ENCODE measurements around the gene EFCAB12.
"Not testable (repeated sequence)": the region's sequence is repeated elsewhere in the genome, so short reads cannot be mapped to it uniquely, and the experiment has no call there.

EFCAB12 gene

GRCh38 chr3:129419476-129419875, 9.0 kb downstream of the EFCAB12 start:
- DNase-seq (ENCODE audit: low spot score): no peak

DNA sequence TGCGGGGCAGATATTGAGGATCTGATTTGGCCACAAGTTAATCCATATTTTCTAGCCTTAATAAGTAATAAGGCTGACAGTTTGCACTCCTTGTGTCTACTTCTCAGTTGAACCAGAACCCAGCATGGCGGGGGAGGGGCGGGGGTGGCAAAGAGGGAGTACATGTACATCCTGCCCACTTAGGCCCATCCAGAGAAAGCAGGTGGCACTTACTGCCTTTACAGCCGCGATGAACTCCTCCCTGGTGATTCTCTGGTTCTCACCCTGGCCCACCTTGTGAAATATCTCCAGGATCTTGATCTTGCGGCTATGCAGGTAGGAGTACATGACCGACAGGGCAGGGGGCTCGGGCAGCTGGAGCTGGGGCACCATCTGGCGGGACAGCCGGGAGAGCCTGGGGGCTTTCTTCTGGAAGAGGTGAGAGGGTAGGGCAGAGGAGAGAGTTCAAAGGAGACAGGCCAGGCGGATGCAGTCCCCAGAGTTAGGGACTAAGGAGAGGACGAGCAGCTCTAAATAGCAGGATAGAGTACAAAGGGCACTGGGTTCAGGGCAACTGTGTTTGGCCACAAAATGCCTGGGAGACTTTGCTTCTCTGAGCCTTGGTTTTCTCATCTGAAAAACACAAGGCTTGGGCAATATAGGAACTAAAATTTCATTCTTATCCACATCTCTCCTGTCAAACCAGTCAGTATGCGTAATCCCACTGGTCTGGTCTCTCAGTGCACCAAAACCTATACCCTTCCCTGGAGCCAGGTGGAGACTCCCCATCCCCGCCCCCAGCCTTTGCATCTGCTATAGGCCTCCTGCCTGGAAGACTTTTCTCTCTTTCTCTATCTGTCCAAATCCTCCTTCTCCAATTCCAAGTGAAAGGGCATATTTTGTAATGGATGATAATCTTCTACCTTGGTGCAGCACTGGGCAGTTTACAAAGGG, 10.1 kb downstream of the EFCAB12 start:
- peak; percentile 36 for DNase-seq (ENCODE audit: low spot score)

- DNase-seq (ENCODE audit: low spot score): no peak
These were observed 11.1 kb downstream of the EFCAB12 start for GRCh38 chr3:129417326-129417725.

- DNase-seq (ENCODE audit: low spot score): no peak
These were observed 12.0 kb downstream of the EFCAB12 start for GRCh38 chr3:129416415-129416814.

- DNase-seq (ENCODE audit: low spot score): no peak
These were observed 12.6 kb downstream of the EFCAB12 start for GRCh38 chr3:129415830-129416229.

DNA sequence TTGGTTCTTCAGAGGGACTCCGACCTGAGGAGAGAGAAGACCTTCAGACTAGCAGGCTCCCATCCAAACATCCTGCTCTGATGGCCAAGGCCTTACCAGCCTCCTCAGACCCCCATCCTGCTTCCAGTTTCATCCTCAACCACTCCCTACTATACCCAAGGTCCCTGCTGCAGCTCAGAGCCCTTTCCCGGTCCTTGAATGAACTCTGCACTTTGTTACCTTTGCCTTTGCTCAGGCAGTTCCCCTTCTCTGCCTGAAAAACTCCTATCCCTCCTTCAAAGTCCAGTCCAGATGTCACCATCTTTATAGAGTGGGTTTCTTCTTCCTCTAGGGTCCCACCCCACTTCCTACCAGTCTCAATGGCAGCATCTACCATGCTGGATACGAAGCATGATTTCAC, 13.1 kb downstream of the EFCAB12 start:
- no peak for DNase-seq (ENCODE audit: low spot score)

DNA sequence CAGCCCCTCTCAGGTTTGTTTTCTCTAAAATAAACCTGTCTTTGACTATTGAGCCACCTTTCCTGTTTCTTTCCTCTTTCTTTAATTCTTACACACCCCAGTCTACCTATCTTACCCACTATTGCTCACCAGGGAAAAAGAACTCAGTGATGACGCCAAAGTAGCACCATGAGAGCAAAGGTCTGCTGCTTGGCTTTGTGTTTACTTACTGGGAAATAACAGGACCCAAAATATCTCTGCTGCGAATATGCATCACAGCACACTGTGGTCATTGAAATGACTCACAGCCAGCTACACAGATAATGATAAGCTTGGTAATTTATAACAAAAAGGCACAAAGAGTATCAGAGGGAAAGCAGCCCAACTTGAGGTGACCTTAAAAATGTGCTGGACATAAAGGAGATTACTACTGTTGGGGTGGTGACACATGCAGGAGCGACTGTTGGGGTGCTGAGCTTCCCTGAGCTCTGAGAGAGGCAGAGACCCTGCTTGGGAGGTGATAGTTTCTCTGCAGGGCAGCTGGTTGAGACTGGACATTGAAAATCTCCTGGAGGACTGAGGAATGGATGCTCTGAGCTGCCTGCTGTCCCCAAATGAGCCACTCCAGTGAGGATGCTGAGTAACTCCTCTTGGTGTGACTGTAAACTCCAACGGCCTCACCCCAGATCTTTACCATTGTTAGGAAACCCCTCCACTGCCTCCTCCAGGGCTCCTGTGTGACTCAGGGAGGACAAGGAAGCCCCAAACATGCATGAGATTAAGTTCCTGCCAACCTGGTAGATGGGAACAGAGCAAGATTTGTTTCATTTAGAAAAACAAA, 14.5 kb downstream of the EFCAB12 start:
- peak; percentile 67 for DNase-seq (ENCODE audit: low spot score)

DNA sequence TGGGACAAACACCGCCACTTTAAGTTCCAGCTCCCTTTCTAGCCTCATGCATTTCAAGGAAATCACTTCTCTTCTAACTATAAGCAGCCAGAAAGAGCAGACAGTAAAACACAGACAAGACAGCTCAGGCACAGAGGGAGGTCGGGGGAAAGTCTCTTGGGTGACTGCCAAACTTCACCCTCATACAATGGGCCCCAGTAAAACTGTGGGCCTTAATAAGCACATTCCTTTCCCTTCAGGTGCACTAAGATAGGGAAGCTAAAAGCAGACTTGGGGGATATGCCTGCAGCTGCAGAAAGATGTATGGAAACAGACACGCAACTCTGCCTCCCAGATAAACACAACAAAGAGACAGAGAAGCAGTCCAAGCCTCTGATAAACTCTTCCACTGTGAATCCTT, 15.2 kb downstream of the EFCAB12 start:
- DNase-seq (ENCODE audit: low spot score): not testable (repeated sequence)

GRCh38 chr3:129412542-129413198, 15.8 kb downstream of the EFCAB12 start:
- no peak for DNase-seq (ENCODE audit: low spot score)

DNA sequence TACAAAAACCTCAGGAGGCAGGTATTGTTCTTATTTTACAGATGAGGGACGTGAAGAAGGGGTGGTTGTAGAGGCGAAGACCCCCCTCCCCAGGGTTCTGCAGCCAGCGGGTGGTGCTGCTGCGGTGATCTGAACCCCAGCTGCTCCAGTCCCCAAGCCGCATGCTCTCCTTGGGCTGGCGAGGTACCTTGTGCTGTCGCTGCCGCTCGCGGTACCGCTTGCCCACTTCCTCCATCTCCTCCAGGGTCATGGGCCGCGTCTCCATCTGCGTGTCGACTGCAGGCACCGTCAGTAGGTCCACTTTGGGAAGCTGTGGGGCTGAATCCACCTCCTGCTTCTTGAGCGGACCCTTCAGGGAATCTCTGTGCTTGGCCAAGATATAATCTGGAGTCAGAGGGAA, 17.5 kb downstream of the EFCAB12 start:
- DNase-seq (ENCODE audit: low spot score): no peak

GRCh38 chr3:129409541-129409940, 18.9 kb downstream of the EFCAB12 start:
- DNase-seq (ENCODE audit: low spot score): no peak

GRCh38 chr3:129404610-129405009, 23.8 kb downstream of the EFCAB12 start:
- DNase-seq (ENCODE audit: low spot score): no peak

- no peak for DNase-seq (ENCODE audit: low spot score)
These were observed 24.3 kb downstream of the EFCAB12 start for GRCh38 chr3:129404130-129404529.

DNA sequence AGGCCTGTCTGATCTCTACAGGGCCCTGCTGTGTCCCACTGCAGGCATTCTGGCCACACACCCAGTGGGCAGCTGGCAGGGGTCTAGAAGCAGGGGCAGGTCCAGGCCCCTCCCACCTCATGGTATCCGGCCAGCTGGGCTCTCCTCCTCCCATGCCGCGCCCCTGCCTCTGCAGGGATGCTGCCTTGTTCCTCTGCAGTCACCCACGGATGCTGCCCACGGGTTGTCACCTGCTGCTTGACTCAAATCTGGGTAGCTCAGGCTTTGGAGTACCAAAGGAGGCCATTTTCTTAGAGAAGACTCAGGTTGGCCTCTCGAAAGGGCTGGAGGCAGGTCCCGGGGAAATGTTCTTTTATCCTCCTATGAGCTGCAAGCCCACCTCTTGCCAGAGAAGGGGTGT, 25.0 kb downstream of the EFCAB12 start:
- no peak for DNase-seq (ENCODE audit: low spot score)

- DNase-seq (ENCODE audit: low spot score): no peak
These were observed 25.8 kb downstream of the EFCAB12 start for GRCh38 chr3:129402616-129403015.

DNA sequence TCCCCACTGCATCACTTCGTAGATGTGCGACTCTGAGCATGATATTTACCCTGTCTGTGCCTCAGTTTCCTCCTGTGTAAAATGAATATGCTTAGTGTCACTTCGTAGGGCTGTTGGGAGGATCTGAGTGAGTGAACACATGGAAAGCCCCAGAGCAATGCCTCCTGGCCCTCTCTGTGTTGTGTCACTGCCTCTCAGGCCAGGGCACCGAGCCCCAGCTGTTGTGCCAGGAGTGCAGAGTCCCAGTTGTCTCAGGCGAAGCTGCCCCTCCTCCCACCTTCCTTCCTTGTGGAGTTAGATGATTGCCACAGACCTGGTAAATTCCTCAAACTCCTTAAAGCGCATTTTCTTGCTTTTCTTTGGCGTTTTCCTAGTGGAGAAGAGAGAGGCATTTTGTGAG, 26.2 kb downstream of the EFCAB12 start:
- no peak for DNase-seq (ENCODE audit: low spot score)

GRCh38 chr3:129399895-129400357, 28.5 kb downstream of the EFCAB12 start:
- no peak for DNase-seq (ENCODE audit: low spot score)

DNA sequence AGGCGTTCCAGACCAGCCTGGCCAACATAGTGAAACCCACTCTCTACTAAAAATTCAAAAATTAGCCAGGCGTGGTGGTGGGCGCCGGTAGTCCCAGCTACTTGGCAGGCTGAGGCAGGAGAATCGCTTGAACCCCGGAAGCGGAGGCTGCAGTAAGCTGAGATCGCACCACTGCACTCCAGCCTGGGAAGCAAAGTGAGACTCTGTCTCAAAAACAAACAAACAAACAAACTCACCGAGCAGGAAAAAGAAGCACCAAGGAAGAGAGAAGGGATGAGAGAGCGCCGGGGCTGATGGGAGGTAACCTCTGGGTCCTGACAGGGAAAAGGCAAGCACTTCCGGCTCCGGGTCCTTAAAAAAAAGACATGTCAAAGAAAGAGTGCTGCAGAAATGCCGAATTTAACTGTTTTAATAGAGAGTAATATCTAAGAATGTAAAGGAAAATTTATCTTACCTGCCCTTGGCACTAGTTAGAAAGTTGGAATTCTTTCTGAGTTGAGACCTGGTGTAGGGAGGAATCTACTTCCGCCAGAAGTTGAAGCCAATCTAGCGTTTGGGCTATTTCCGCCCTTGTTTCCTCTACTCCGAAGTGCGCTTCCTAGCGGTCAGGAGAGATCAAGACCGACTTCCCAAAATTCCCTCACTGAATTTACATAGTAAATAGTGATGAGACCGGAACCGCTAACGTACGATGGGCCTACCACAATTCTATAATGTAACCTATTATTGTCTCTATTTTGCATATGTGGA, 29.1 kb downstream of the EFCAB12 start:
- DNase-seq (ENCODE audit: low spot score): peak; percentile 88

GRCh38 chr3:129398803-129399144, 29.7 kb downstream of the EFCAB12 start:
- DNase-seq (ENCODE audit: low spot score): peak; percentile 38

DNA sequence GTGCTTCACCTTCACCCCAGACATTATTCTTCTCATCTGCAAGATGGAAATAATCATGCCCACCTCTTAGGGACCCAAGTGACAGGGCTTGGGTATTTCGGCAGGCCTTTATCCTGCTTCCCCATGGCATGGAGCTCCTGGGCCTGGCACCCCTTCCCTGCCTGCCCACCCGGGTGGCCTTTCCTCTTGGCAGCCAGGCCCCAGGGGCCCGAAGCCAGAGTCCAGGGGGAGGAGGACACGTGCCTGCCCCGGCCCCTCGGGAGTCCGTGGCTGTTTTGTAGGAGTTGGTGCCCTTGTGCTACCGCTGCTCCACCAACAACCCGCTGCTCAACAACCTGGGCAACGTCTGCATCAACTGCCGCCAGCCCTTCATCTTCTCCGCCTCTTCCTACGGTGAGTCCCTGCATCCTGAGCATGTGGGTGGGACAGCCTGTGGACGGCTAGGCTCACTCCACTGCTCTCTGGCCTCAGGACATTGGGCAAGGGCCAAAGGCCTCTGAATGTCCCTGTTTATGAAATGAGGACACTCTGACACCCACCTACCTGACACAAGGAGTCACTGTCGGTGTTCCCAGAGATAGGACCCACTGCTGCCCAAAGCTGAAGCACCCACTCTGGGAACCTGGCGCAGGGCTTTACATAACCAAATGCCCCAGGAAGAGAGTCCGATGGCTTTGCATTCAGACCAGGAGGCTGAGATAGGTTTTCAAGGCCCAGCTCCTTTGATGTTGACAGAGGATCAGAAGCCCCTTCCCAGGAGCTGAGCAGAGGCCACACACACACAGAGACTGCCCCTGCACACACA, 34.5 kb downstream of the EFCAB12 start:
- not testable (repeated sequence) for DNase-seq (ENCODE audit: low spot score)

- DNase-seq (ENCODE audit: low spot score): no peak
These were observed 35.2 kb downstream of the EFCAB12 start for GRCh38 chr3:129393271-129393670.
